Measurements from ENCODE around the gene TRIO. TPM values are rescaled to one million over a fixed set of nuclear protein-coding genes. Genes with fewer than 3 reads are reported as not detected.

TRIO gene
- total and polyA plus RNA-seq, 11 donors: 35.2 to 99.1 (median 58.4) TPM

DNA sequence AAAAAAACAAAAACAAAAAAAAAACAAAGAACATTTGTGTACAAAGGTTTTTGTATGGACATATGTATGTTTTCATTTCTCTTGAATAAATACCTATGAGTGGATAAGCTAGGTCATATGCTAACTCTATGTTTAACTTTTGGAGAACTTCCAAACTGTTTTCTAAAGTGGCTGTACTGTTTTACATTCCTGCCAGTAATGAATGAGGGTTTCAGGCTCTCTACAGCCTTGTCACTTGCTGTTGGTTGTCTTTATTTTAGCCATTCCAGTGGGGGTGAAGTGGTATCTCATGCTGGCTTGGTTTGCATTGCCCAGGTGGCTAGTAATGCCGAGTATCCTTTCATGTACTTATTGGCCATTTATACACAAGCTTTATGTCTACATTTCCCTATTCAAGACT lies 9.1 kb upstream of the TRIO start:
- Histone ChIP-seq H3K4me3 (no peak overlapping the region), H3K27ac (no peak overlapping the region), H3K9me3 (peaks cover 0 to 6% (median 0%) of the 10 kb centered on the region in 12 donors), H3K36me3 (no peaks in the 10 kb centered on the region), H3K4me1 (peaks cover 0 to 22% (median 2%) of the 10 kb centered on the region in 12 donors), H3K27me3 (no peaks in the 10 kb centered on the region)
- ATAC-seq: peak; percentile 30 to 62 (median 54)
- DNase-seq: no peak
- intact Hi-C loops (cut with DNase I): no loop called here
- TF ChIP-seq, protein P1, sequence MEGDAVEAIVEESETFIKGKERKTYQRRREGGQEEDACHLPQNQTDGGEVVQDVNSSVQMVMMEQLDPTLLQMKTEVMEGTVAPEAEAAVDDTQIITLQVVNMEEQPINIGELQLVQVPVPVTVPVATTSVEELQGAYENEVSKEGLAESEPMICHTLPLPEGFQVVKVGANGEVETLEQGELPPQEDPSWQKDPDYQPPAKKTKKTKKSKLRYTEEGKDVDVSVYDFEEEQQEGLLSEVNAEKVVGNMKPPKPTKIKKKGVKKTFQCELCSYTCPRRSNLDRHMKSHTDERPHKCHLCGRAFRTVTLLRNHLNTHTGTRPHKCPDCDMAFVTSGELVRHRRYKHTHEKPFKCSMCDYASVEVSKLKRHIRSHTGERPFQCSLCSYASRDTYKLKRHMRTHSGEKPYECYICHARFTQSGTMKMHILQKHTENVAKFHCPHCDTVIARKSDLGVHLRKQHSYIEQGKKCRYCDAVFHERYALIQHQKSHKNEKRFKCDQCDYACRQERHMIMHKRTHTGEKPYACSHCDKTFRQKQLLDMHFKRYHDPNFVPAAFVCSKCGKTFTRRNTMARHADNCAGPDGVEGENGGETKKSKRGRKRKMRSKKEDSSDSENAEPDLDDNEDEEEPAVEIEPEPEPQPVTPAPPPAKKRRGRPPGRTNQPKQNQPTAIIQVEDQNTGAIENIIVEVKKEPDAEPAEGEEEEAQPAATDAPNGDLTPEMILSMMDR (IDR thresholded peaks at IDR 0.05): no peak
- no peak for TF ChIP-seq POLR2A (IDR thresholded peaks at IDR 0.05)
- 48 to 84% (median 69%) methylated on average over 1 of the region's 1 CpG for WGBS, 4 donors

DNA sequence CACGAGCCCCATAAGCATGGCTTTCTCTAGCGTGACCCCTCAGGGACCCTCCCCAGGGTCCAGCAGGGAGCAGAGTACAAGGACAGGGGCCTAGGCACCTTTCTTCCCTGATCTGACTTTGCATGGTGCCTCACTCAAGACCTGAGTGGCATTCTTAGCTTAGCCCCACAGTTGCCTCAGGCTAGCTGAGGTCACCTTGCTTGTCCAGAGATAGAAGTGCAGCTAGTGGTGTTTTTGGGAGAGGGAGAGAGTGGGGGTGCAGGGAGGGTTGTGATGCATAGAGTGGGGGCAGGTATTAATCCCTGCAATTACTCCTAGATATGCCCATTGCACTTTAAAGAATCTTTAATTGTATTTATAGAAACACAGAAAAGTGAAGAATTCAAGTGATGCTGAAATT lies 8.4 kb upstream of the TRIO start:
- intact Hi-C loops (cut with DNase I): no loop called here
- Histone ChIP-seq H3K36me3 (no peaks in the 10 kb centered on the region), H3K4me1 (peaks cover 0 to 22% (median 2%) of the 10 kb centered on the region in 12 donors), H3K27me3 (no peaks in the 10 kb centered on the region), H3K4me3 (no peak overlapping the region), H3K27ac (no peak overlapping the region), H3K9me3 (peaks cover 0 to 6% (median 0%) of the 10 kb centered on the region in 12 donors)
- no peak for TF ChIP-seq POLR2A (IDR thresholded peaks at IDR 0.05)
- TF ChIP-seq, protein P1 (IDR thresholded peaks at IDR 0.05): no peak
- ATAC-seq: no peak
- 84 to 100% (median 86%) methylated on average over 2 of the region's 2 CpGs for WGBS, 4 donors
- no peak for DNase-seq

DNA sequence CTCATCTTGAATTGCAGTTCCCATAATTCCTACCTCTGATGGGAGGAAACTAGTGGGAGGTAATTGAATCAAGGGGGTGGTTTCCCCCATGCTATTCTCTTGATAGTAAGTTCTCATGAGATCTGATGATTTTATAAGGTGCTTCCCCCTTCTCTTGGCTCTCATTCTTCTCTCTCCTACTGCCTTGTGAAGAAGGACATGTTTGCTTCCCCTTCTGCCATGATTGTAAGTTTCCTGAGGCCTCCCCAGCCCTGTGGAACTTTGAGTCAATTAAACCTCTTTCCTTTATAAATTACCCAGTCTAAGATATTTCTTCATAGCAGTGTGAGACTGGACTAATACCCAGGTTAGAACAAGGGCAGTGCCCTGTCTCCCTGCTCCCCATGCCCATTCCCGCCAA lies 7.5 kb upstream of the TRIO start:
- Histone ChIP-seq H3K27ac (no peak overlapping the region), H3K4me3 (no peak overlapping the region), H3K9me3 (peaks cover 0 to 6% (median 0%) of the 10 kb centered on the region in 12 donors), H3K4me1 (peaks cover 0 to 22% (median 2%) of the 10 kb centered on the region in 12 donors), H3K36me3 (no peaks in the 10 kb centered on the region), H3K27me3 (no peaks in the 10 kb centered on the region)
- no peak for ATAC-seq
- TF ChIP-seq, protein P1 (IDR thresholded peaks at IDR 0.05): no peak
- 98 to 100% (median 100%) methylated on average over 1 of the region's 1 CpG for WGBS, 4 donors
- DNase-seq: no peak
- intact Hi-C loops (cut with DNase I): no loop called here

DNA sequence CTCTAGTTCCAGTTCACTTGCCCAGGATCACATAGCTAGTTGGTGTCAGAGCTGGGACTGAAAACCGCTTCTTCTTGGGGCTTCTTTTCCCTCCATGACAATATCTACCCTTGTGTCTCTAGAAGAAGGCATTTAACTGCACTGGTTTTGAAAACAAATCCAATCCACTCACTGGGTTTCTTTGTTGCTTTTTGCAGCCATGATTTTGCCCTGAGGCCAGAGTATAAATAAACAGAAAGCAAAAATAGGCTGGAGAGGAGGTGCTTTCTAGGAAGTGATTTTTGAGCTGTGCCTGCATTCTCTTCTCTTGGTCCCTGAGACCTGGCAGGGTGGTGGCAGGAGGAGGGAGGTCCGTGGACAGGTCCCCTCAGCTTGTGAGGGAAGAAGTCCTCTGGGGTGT lies 6.9 kb upstream of the TRIO start:
- DNase-seq (no peak), ATAC-seq (no peak)
- Histone ChIP-seq H3K36me3 (no peaks in the 10 kb centered on the region), H3K4me3 (no peak overlapping the region), H3K27me3 (no peaks in the 10 kb centered on the region), H3K4me1 (peaks cover 0 to 22% (median 2%) of the 10 kb centered on the region in 12 donors), H3K27ac (peak overlapping the region in 1 of 12 donors; percentile 8), H3K9me3 (peaks cover 0 to 6% (median 0%) of the 10 kb centered on the region in 12 donors)
- 63 to 76% (median 67%) methylated on average over 2 of the region's 2 CpGs for WGBS, 4 donors
- intact Hi-C loops (cut with DNase I): no loop called here
- TF ChIP-seq, protein P1 (IDR thresholded peaks at IDR 0.05): no peak
- TF ChIP-seq POLR2A (IDR thresholded peaks at IDR 0.05): no peak
